Heart right ventricle (tissue), 16 donors: ENCODE data around the gene RHPN2. TPM values are rescaled to one million over a fixed set of nuclear protein-coding genes. Genes with fewer than 3 reads are reported as not detected.
"Not testable (repeated sequence)": the region's sequence is repeated elsewhere in the genome, so short reads cannot be mapped to it uniquely, and the experiment has no call there.

Experiments
- ATAC-seq, 8 donors: fragments of 200-7000 bp; cut with Tn5 transposase; one replicate each; pipeline ENCODE4 v1.9.1; 2020; ENCODE audit warnings: mild to moderate bottlenecking in 8 of 8, moderate library complexity in 8 of 8, moderate number of reproducible peaks in 1 of 8
- DNase-seq, 2 donors: peaks; one replicate each; pipeline ENCODE4 v3.0.0-alpha.2; 2020
- H3K27ac ChIP-seq, 10 donors: fragments of 200-600 bp; sonication (generic) in 2 of 10; one replicate each; pipeline versions ENCODE4 v1.5.0 to v1.8.0; 2020 to 2022; ENCODE audit warnings: mild to moderate bottlenecking in 3 of 10
- H3K27me3 ChIP-seq, 7 donors: fragments of 200-600 bp; one replicate each; pipeline ENCODE4 v1.8.0; 2021 to 2022; ENCODE audit warnings: mild to moderate bottlenecking in 2 of 7
- H3K36me3 ChIP-seq, 9 donors: fragments of 200-600 bp; sonication (generic) in 1 of 9; one replicate each; pipeline versions ENCODE4 v1.5.0 to v1.8.0; 2020 to 2022; ENCODE audit warnings: mild to moderate bottlenecking in 2 of 9
- H3K4me1 ChIP-seq, 9 donors: fragments of 200-600 bp; sonication (generic) in 1 of 9; one replicate each; pipeline versions ENCODE4 v1.5.0 to v1.8.0; 2020 to 2022; ENCODE audit warnings: mild to moderate bottlenecking in 4 of 9
- H3K4me3 ChIP-seq, 10 donors: fragments of 200-600 bp; sonication (generic) in 2 of 10; one replicate each; pipeline versions ENCODE4 v1.5.0 to v1.8.0; 2020 to 2022; ENCODE audit warnings: mild to moderate bottlenecking in 7 of 10, moderate library complexity in 2 of 10
- H3K9me3 ChIP-seq, 11 donors: fragments of 200-600 bp in 10 of 11; sonication (generic) in 2 of 11; one replicate each; pipeline versions ENCODE4 v1.5.0 to v1.8.0; 2013 to 2022; ENCODE audit warnings: mild to moderate bottlenecking in 2 of 11, control low read depth in 1 of 11, moderate library complexity in 1 of 11
- CTCF ChIP-seq, 9 donors: fragments of 200-600 bp; sonication (generic) in 2 of 9; IDR thresholded peaks; one replicate each; pipeline versions ENCODE4 v1.5.0 to v1.8.0; 2021 to 2022; ENCODE audit warnings: antibody characterized with exemption in 9 of 9, mild to moderate bottlenecking in 5 of 9, moderate library complexity in 1 of 9
- WGBS, 2 donors: extraction: QIAGEN DNeasy Blood & Tissue Kit; methylation state at CpG; one replicate each; pipeline ENCODE4 v1.1.7; 2013; ENCODE audit warnings: inconsistent platforms in 1 of 2; 5-methylcytosine and 5-hydroxymethylcytosine counted together
- intact Hi-C, 10 donors: fragments of 100-400 bp; cut with DNase I; formaldehyde crosslinking; loops; one replicate each; pipeline versions ENCODE4 v1.11.1 to v1.14.2; 2022
- polyA plus RNA-seq, 2 donors: library from polyadenylated mRNA; stranded (reverse); fragments of 200-250 nt; gene quantifications; one replicate each; pipeline ENCODE4 v1.2.3, GENCODE V29; 2013
- total RNA-seq, 10 donors: library from RNA; stranded (reverse); fragmentation: NEBNext Ultra II Directional in 3 of 10; extraction: Animal tissue kit (Norgen Biotek cat#: 25700) in 3 of 10; gene quantifications; one replicate each; pipeline versions ENCODE4 v1.2.1 to v1.2.4, GENCODE V29; 2021 to 2023
- donor health status: Arrhythmogenic right ventricular cardiomyopathy.
- donor health status: ischemic (EF 13 %, LVEDD 7.1; RV severe dilation, severe dysfunction).
- donor health status: healthy with polysubstance abuse.
- donor health status: DM: no; HTN: yes; CAD: no.
- donor health status: DM: no; HTN: no; CAD: no.
- donor health status: ischemic (EF 25% LVEDD 6.9; RV normal size, moderate dysfunction).
- donor health status: ischemic (EF 25% LVEDD 5.7; RV mildly dilated, moderate dysfunction).
- donor health status: healthy.
- donor health status: DM: yes; HTN: yes; CAD: no.
- donor health status: Ischemic cardiomyopathy.
- donor health status: ischemic (EF 35%, LVEDD 5.7; RV mildly dilated, moderate dysfunction).
- donor health status: nonischemic (EF 11% LVEDD 7.7; RV severe dilation, severe dysfunction).
- donor health status: DM: yes; HTN: yes; CAD: no.
- donor health status: PGD.
- donor health status: ischemic (EF 29% LVEDD 5.4; RV normal size, mild dysfunction).
- donor health status: nonischemic (EF 23%, LVEDD 6.1; RV moderate dilation, normal function).

The RHPN2 gene
- total and polyA plus RNA-seq, 12 donors = 0.33 to 2.1 (median 1.1) TPM

- ATAC-seq = no peak
- Histone ChIP-seq H3K4me1 (no peaks in the 10 kb centered on the region), H3K9me3 (no peaks in the 10 kb centered on the region), H3K27me3 (no peaks in the 10 kb centered on the region), H3K36me3 (no peaks in the 10 kb centered on the region), H3K27ac (no peak overlapping the region), H3K4me3 (no peak overlapping the region)
- intact Hi-C loops = no loop called here
- no peak for DNase-seq
- no peak for TF ChIP-seq CTCF (IDR thresholded peaks at IDR 0.05)
- WGBS, 2 donors = 98 to 100% methylated on average over 3 of the region's 3 CpGs
Observed at GRCh38 chr19:33050110-33050509, 14.6 kb downstream of the RHPN2 start.

- WGBS, 2 donors = 63 to 69% methylated on average over 15 of the region's 15 CpGs
- no peak overlapping the region for H3K4me3 ChIP-seq
- no peaks in the 10 kb centered on the region for H3K27me3 ChIP-seq
- no peak overlapping the region for H3K27ac ChIP-seq
- DNase-seq (no peak), ATAC-seq (no peak)
- intact Hi-C loops = no loop called here
- H3K36me3 ChIP-seq = no peaks in the 10 kb centered on the region
- TF ChIP-seq CTCF (IDR thresholded peaks at IDR 0.05) = no peak
- no peaks in the 10 kb centered on the region for H3K4me1 ChIP-seq
- no peaks in the 10 kb centered on the region for H3K9me3 ChIP-seq
Observed at GRCh38 chr19:33048806-33049676, 15.6 kb downstream of the RHPN2 start.

GRCh38 chr19:33047422-33047821 is 17.3 kb downstream of the RHPN2 start:
- no peak overlapping the region for H3K4me3 ChIP-seq
- H3K36me3 ChIP-seq = no peaks in the 10 kb centered on the region
- 79 to 81% methylated on average over 8 of the region's 8 CpGs for WGBS, 2 donors
- no peaks in the 10 kb centered on the region for H3K27me3 ChIP-seq
- no peak for TF ChIP-seq CTCF (IDR thresholded peaks at IDR 0.05)
- no peak overlapping the region for H3K27ac ChIP-seq
- H3K4me1 ChIP-seq = no peaks in the 10 kb centered on the region
- H3K9me3 ChIP-seq = no peaks in the 10 kb centered on the region
- DNase-seq = no peak
- no peak for ATAC-seq
- intact Hi-C loops = no loop called here

GRCh38 chr19:33041828-33042160 is 22.9 kb downstream of the RHPN2 start:
- DNase-seq, H3K36me3 ChIP-seq, H3K4me3 ChIP-seq, H3K27ac ChIP-seq, H3K4me1 ChIP-seq, H3K27me3 ChIP-seq, H3K9me3 ChIP-seq, ATAC-seq, intact Hi-C loops: not testable (repeated sequence)
- 86 to 93% methylated on average over 3 of the region's 3 CpGs for whole genome bisulfite sequencing, 2 donors
